ENCODE results near the gene SCAMP1. TPM values are rescaled to one million over a fixed set of nuclear protein-coding genes. Genes with fewer than 3 reads are reported as not detected.

SCAMP1 gene
- total and polyA plus RNA-seq, 2 of the 13 experiments (the other 11 are each of a cell fraction or from before 2014, with no cell fraction given) = 18.2 to 33.7 TPM

GRCh38 chr5:78317515-78317914, 42.9 kb upstream of the SCAMP1 start:
- no TSS peak for BruUV-seq (replicated peaks)
- no peak overlapping the region for H3K27ac ChIP-seq (ENCODE audit: extremely low read length, insufficient read depth, low read length)
- WGBS (ENCODE audit: low lambda C conversion rate) = 33% methylated on average over 5 of the region's 5 CpGs
- in situ Hi-C loops (cut with HindIII; ENCODE audit: extremely low pct_ligation_motif_present, low pct_unique_long_range_greater_than_20kb) (no loop called here), intact Hi-C loops (cut with micrococcal nuclease; ENCODE audit: unreplicated experiment) (no loop called here)
- no peaks in the 10 kb centered on the region for H3K4me1 ChIP-seq (ENCODE audit: insufficient read depth, low read length)
- FAIRE-seq (no peak), DNase-seq (ENCODE audit: low spot score) (no peak), ATAC-seq (no peak)
- H3K79me2 ChIP-seq (ENCODE audit: insufficient read depth, low read length) = no peaks in the 10 kb centered on the region
- TF ChIP-seq ZNF652 (CRISPR knock-in tag; IDR thresholded peaks at IDR 0.05; ENCODE audit: borderline replicate concordance, low read depth) (no peak), ZNF317 (CRISPR knock-in tag; IDR thresholded peaks at IDR 0.05) (no peak), FOXP4 (CRISPR knock-in tag; IDR thresholded peaks at IDR 0.05) (no peak), POLR2AphosphoS2 (IDR thresholded peaks at IDR 0.05; ENCODE audit: low read depth, low read length) (no peak), ZNF710 (CRISPR knock-in tag; IDR thresholded peaks at IDR 0.05; ENCODE audit: borderline replicate concordance) (no peak), DNMT1 (CRISPR knock-in tag; IDR thresholded peaks at IDR 0.05) (no peak), ZNF746 (CRISPR knock-in tag; IDR thresholded peaks at IDR 0.05) (no peak), WIZ (CRISPR knock-in tag; IDR thresholded peaks at IDR 0.05) (no peak)
- TF ChIP-seq, protein P1, sequence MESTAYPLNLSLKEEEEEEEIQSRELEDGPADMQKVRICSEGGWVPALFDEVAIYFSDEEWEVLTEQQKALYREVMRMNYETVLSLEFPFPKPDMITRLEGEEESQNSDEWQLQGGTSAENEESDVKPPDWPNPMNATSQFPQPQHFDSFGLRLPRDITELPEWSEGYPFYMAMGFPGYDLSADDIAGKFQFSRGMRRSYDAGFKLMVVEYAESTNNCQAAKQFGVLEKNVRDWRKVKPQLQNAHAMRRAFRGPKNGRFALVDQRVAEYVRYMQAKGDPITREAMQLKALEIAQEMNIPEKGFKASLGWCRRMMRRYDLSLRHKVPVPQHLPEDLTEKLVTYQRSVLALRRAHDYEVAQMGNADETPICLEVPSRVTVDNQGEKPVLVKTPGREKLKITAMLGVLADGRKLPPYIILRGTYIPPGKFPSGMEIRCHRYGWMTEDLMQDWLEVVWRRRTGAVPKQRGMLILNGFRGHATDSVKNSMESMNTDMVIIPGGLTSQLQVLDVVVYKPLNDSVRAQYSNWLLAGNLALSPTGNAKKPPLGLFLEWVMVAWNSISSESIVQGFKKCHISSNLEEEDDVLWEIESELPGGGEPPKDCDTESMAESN (CRISPR knock-in tag; conservative IDR thresholded peaks at IDR 0.05) = no peak
- TF ChIP-seq, protein P2, sequence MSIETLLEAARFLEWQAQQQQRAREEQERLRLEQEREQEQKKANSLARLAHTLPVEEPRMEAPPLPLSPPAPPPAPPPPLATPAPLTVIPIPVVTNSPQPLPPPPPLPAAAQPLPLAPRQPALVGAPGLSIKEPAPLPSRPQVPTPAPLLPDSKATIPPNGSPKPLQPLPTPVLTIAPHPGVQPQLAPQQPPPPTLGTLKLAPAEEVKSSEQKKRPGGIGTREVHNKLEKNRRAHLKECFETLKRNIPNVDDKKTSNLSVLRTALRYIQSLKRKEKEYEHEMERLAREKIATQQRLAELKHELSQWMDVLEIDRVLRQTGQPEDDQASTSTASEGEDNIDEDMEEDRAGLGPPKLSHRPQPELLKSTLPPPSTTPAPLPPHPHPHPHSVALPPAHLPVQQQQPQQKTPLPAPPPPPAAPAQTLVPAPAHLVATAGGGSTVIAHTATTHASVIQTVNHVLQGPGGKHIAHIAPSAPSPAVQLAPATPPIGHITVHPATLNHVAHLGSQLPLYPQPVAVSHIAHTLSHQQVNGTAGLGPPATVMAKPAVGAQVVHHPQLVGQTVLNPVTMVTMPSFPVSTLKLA (IDR thresholded peaks at IDR 0.05) = no peak
- TF ChIP-seq, protein P3, sequence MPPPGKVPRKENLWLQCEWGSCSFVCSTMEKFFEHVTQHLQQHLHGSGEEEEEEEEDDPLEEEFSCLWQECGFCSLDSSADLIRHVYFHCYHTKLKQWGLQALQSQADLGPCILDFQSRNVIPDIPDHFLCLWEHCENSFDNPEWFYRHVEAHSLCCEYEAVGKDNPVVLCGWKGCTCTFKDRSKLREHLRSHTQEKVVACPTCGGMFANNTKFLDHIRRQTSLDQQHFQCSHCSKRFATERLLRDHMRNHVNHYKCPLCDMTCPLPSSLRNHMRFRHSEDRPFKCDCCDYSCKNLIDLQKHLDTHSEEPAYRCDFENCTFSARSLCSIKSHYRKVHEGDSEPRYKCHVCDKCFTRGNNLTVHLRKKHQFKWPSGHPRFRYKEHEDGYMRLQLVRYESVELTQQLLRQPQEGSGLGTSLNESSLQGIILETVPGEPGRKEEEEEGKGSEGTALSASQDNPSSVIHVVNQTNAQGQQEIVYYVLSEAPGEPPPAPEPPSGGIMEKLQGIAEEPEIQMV (CRISPR knock-in tag; IDR thresholded peaks at IDR 0.05; ENCODE audit: low read depth) = no peak
- H3K4me2 ChIP-seq (ENCODE audit: low read depth, low read length) = no peak overlapping the region
- CTCF ChIA-PET (ENCODE audit: low intra/inter-chr PET ratio, low total read pairs) = no interaction called here
- no peak overlapping the region for H3K4me3 ChIP-seq (replicated peaks in 1 of 3; ENCODE audit: insufficient read depth in 1 of 3, low read depth in 2 of 3, low read length in 3 of 3)
- H3K9me3 ChIP-seq (ENCODE audit: low read length) = no peaks in the 10 kb centered on the region
- POLR2A ChIA-PET = no interaction called here
- H3K27me3 ChIP-seq (ENCODE audit: control insufficient read depth in 1 of 2, insufficient read depth in 2 of 2, low read length in 2 of 2) = no peaks in the 10 kb centered on the region
- H2AFZ ChIP-seq (ENCODE audit: low read length) = no peak overlapping the region
- H3K9ac ChIP-seq (ENCODE audit: insufficient read depth, low read depth, low read length) = no peak overlapping the region
- H3K36me3 ChIP-seq (replicated peaks in 1 of 2; ENCODE audit: control insufficient read depth in 1 of 2, insufficient read depth in 2 of 2, low read length in 2 of 2) = no peaks in the 10 kb centered on the region
- no peaks in the 10 kb centered on the region for H4K20me1 ChIP-seq (ENCODE audit: insufficient read depth, low read length)

Data from HepG2 (cell line).